Stimulated activated CD4-positive, alpha-beta T cell treated with anti-CD3 and anti-CD28 coated beads, TNF-alpha, amount 100 ng/mL, for 4 hours (primary cell): ENCODE measurements around the gene ALDH1B1.
"Not testable (repeated sequence)": the region's sequence is repeated elsewhere in the genome, so short reads cannot be mapped to it uniquely, and the experiment has no call there.

ENCODE experiments used
- DNase-seq, 3 experiments: peaks; one replicate each; pipeline ENCODE4 v3.0.0-alpha.2; 2020; ENCODE audit warnings: low read depth in 3 of 3

ALDH1B1 gene

GRCh38 chr9:38387066-38387465 is 5.4 kb upstream of the ALDH1B1 start:
- DNase-seq: no peak

GRCh38 chr9:38387751-38388150 is 4.8 kb upstream of the ALDH1B1 start:
- no peak for DNase-seq

- DNase-seq: no peak
Observed at GRCh38 chr9:38388283-38389223, 3.9 kb upstream of the ALDH1B1 start.

GRCh38 chr9:38389313-38389712 is 3.2 kb upstream of the ALDH1B1 start:
- DNase-seq: no peak

GRCh38 chr9:38390442-38390841 is 2.1 kb upstream of the ALDH1B1 start:
- no peak for DNase-seq

- DNase-seq: no peak
Observed at GRCh38 chr9:38390851-38391250, 1.7 kb upstream of the ALDH1B1 start.

- no peak for DNase-seq
Observed at GRCh38 chr9:38391278-38392118, 1.0 kb upstream of the ALDH1B1 start.

GRCh38 chr9:38393128-38393796 is 760 bp downstream of the ALDH1B1 start:
- no peak for DNase-seq

- no peak for DNase-seq
Observed at GRCh38 chr9:38394416-38394815, 1.9 kb downstream of the ALDH1B1 start.

GRCh38 chr9:38395653-38396370 is 3.3 kb downstream of the ALDH1B1 start:
- DNase-seq: no peak

- DNase-seq: no peak
Observed at GRCh38 chr9:38396371-38396671, 3.8 kb downstream of the ALDH1B1 start.

GRCh38 chr9:38399191-38399590 is 6.7 kb downstream of the ALDH1B1 start:
- DNase-seq: not testable (repeated sequence)

- no peak for DNase-seq
Observed at GRCh38 chr9:38401994-38402393, 9.5 kb downstream of the ALDH1B1 start.

- no peak for DNase-seq
Observed at GRCh38 chr9:38404314-38404713, 11.8 kb downstream of the ALDH1B1 start.

GRCh38 chr9:38405785-38406184 is 13.3 kb downstream of the ALDH1B1 start:
- no peak for DNase-seq

- no peak for DNase-seq
Observed at GRCh38 chr9:38406476-38407186, 14.1 kb downstream of the ALDH1B1 start.

GRCh38 chr9:38408719-38409118 is 16.2 kb downstream of the ALDH1B1 start:
- no peak for DNase-seq

- DNase-seq: no peak
Observed at GRCh38 chr9:38412751-38413150, 20.2 kb downstream of the ALDH1B1 start.

GRCh38 chr9:38413283-38413682 is 20.8 kb downstream of the ALDH1B1 start:
- DNase-seq: no peak

GRCh38 chr9:38414040-38414723 is 21.7 kb downstream of the ALDH1B1 start:
- no peak for DNase-seq
